Gastroesophageal sphincter (tissue), 3 donors: ENCODE data around the gene FPR3.

Source experiments
- CTCF ChIP-seq, 4 experiments: fragments of 200-600 bp in 2 of 4; fragments of 450-650 bp in 2 of 4; sonication (generic) in 1 of 4; IDR thresholded peaks; one replicate each; pipeline ENCODE4 v1.5.1; 2017 to 2019; ENCODE audit warnings: antibody characterized with exemption in 4 of 4, mild to moderate bottlenecking in 2 of 4, moderate library complexity in 2 of 4
- EP300 ChIP-seq: sonication (generic); formaldehyde crosslinking; IDR thresholded peaks from one replicate; pipeline ENCODE4 v1.6.1; 2017; ENCODE audit warnings: antibody characterized with exemption, mild to moderate bottlenecking

- TF ChIP-seq CTCF (IDR thresholded peaks at IDR 0.05) = no peak
- TF ChIP-seq EP300 = no peak
These were observed 1.3 kb downstream of the FPR3 start for GRCh38 chr19:51796195-51796679.
